GM06990 (cell line): Measurements from ENCODE around the gene ATOH7.

Experiments
- DNase-seq: peaks from one replicate; pipeline ENCODE4 v3.0.0-alpha.2; 2011; ENCODE audit not compliant: insufficient read length; ENCODE audit errors: extremely low read depth
- H3K27me3 ChIP-seq: replicated peaks from 2 replicates; pipeline ENCODE4 v1.6.0; 2011; ENCODE audit warnings: low read length; ENCODE audit not compliant: control insufficient read depth, insufficient read depth
- H3K36me3 ChIP-seq: 2 replicates; pipeline ENCODE4 v1.5.1; 2011; ENCODE audit warnings: low read length; ENCODE audit not compliant: control insufficient read depth, insufficient read depth
- H3K4me3 ChIP-seq: replicated peaks from 2 replicates; pipeline ENCODE4 v1.5.1; 2011; ENCODE audit warnings: low read depth, mild to moderate bottlenecking, control low read depth, low read length
- CTCF ChIP-seq: IDR thresholded peaks from 2 replicates; pipeline ENCODE4 v1.5.1; 2011; ENCODE audit warnings: low read length, control low read depth, mild to moderate bottlenecking, inconsistent platforms; ENCODE audit not compliant: insufficient read depth, poor library complexity, severe bottlenecking

ATOH7 gene

DNA sequence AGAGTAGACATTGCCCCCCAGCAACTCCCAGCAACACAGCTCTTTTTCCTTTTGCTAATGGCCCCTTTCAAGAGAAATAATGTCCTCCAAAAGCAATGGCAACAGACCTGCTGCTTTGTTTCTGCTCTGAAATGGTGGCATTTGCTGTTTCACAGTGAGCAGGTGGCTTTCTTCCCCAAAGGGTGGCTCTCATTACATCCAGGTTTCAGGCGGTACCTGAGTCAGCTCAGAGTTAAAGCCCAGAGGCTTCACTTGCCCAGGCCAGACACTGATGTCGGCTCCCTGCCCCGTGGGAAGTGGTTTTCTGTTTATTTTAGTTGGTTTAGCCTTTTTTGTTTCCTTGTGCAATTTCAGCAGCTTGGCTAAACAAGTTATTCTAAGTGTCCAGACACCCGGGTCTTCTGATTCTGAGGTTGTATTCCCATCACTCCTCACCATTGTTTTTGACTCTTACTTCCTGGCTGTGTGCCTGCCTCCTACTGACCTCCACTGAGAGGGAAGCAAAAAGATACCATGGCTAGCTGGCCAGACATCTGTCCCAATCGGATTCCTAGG is 7.8 kb upstream of the ATOH7 start:
- no peaks in the 10 kb centered on the region for H3K27me3 ChIP-seq
- no peak for DNase-seq
- H3K36me3 ChIP-seq = no peaks in the 10 kb centered on the region
- no peak overlapping the region for H3K4me3 ChIP-seq
- no peak for TF ChIP-seq CTCF

DNA sequence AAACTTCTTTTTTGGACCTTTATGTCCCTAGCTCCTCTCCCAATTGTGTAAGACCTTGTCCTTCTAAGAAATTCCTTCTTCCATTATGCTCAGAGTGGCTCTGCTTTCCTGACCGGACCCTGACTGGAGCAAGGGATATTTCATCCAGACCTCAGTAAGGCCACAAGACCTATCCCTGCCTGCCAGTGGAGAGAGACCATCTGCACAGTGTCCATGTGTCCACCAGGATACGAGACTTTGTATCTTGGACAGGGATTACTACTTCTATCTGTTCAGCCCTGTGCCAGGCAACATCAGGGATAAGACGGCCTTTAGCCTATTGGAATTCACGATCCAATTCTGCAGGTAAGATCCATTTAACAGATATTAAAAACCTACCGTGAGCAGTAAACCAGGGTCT is 7.2 kb upstream of the ATOH7 start:
- no peaks in the 10 kb centered on the region for H3K36me3 ChIP-seq
- no peaks in the 10 kb centered on the region for H3K27me3 ChIP-seq
- no peak overlapping the region for H3K4me3 ChIP-seq
- no peak for DNase-seq
- no peak for TF ChIP-seq CTCF

DNA sequence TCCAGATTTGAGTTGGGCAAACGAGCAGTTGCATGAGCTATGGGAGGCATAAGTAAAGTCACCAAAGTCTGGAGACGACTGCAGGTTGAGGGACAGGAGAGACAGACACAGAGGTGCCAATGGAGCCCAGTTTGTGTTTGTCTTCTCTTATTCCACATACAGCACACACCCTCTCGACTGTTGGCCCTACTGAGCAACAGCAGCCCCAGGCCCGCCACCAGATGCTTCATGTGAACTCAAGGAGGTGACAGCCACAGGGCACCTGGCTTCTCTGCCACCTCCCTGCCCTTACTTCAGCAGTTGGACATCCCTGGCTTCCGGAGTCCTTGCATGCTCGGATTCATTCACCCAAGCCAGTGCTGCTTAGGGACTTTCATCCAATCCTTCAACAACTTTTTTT is 6.5 kb upstream of the ATOH7 start:
- Histone ChIP-seq H3K36me3 (no peaks in the 10 kb centered on the region), H3K27me3 (no peaks in the 10 kb centered on the region), H3K4me3 (no peak overlapping the region)
- DNase-seq = no peak
- TF ChIP-seq CTCF = no peak

GRCh38 chr10:68237173-68237572 is 5.3 kb upstream of the ATOH7 start:
- DNase-seq = no peak
- Histone ChIP-seq H3K27me3 (no peaks in the 10 kb centered on the region), H3K4me3 (no peak overlapping the region), H3K36me3 (no peaks in the 10 kb centered on the region)
- no peak for TF ChIP-seq CTCF

GRCh38 chr10:68235581-68235980 is 3.7 kb upstream of the ATOH7 start:
- no peaks in the 10 kb centered on the region for H3K27me3 ChIP-seq
- no peaks in the 10 kb centered on the region for H3K36me3 ChIP-seq
- no peak for TF ChIP-seq CTCF
- H3K4me3 ChIP-seq = no peak overlapping the region
- DNase-seq = no peak

DNA sequence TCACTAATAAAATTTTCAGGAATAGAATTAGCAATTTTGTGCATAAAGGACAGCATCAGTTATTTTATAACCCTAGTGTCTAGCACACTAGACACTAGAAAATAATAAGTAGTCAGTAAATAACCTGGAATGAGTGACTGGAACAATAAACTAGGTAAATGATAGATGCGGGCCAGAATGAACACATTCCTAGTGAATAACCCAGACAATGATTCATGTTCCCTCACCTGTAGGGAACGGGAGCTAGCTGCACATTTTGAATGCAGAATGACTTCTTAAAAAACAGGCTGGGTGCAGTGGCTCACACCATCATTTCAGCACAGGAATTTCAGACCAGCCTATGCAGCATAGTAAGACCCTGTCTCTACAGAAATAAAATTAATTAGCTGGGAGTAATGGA is 3.2 kb upstream of the ATOH7 start:
- TF ChIP-seq CTCF = no peak
- H3K27me3 ChIP-seq = no peaks in the 10 kb centered on the region
- DNase-seq = no peak
- H3K36me3 ChIP-seq = no peaks in the 10 kb centered on the region
- H3K4me3 ChIP-seq = no peak overlapping the region
